ENCODE data around the gene ISCU. TPM values are rescaled to one million over a fixed set of nuclear protein-coding genes. Genes with fewer than 3 reads are reported as not detected.

The ISCU gene
- total and polyA plus RNA-seq, 9 of the 15 experiments (the other 6 are each of a cell fraction or from before 2014, with no cell fraction given) = 15.9 to 92.5 (median 77.3) TPM

- TF ChIP-seq POLR3A (IDR thresholded peaks at IDR 0.05; ENCODE audit: borderline replicate concordance, extremely low read depth, insufficient read depth, insufficient read length) (no peak), FUS (optimal IDR thresholded peaks at IDR 0.05; ENCODE audit: low read depth, low read length) (no peak), ATF4 (CRISPR knock-in tag; IDR thresholded peaks at IDR 0.05) (no peak), ZFX (CRISPR knock-in tag; IDR thresholded peaks at IDR 0.05) (peak; percentile 56), CEBPZ (IDR thresholded peaks at IDR 0.05; ENCODE audit: borderline replicate concordance, low read depth, low read length) (peak; percentile 56), C11orf30 (IDR thresholded peaks at IDR 0.05; ENCODE audit: low read depth) (no peak), FOXA1 (IDR thresholded peaks at IDR 0.05; ENCODE audit: borderline replicate concordance) (no peak), MNT (conservative IDR thresholded peaks at IDR 0.05) (peak; percentile 64 to 83), SRSF3 (IDR thresholded peaks at IDR 0.05; ENCODE audit: insufficient read depth, low read length) (no peak), ATF7 (IDR thresholded peaks at IDR 0.05) (peak; percentile 73; the same call in 1 of the 2 replicates), ZNF212 (CRISPR knock-in tag; IDR thresholded peaks at IDR 0.05) (no peak), MCM5 (IDR thresholded peaks at IDR 0.05; ENCODE audit: low read depth) (no peak), RERE (CRISPR knock-in tag; IDR thresholded peaks at IDR 0.05; ENCODE audit: borderline replicate concordance) (no peak), ZNF57 (CRISPR knock-in tag; IDR thresholded peaks at IDR 0.05) (no peak), CHD2 (IDR thresholded peaks at IDR 0.05; ENCODE audit: low read depth, low read length) (peak; percentile 78), KDM4B (IDR thresholded peaks at IDR 0.05; ENCODE audit: borderline replicate concordance in 2 of 2, low read depth in 1 of 2) (no peak)
Measured at GRCh38 chr12:108514973-108515814, 47.2 kb upstream of the ISCU start, which contains the start of gene FICD (continued).
